HG02852 (cell line): ENCODE measurements around the gene DNM3.

Experiments
- ATAC-seq: cut with Tn5 transposase; IDR thresholded peaks from one replicate; pipeline ENCODE4 v1.9.1; 2021; ENCODE audit warnings: mild to moderate bottlenecking, moderate library complexity; ENCODE audit not compliant: unreplicated experiment

DNM3 gene

DNA sequence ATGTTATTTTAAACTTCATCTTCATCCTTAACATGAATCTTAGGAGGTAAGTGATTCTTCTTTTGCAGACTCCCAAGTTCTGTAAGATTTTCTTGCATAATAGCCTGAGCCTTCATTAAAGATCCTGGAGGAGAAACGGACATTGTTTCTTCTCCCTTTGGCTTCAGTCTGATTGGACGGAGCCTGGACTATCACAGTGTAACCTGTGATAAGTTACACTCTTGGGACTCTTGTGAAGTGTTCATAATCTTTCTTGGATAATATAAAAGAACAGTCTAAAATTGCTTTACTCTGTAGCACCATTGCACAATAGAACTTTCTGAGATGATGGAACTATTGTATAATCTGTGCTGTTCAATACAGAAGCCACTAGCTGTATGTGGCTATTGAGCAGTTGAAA is 244.8 kb downstream of the DNM3 start:
- no peak for ATAC-seq

- ATAC-seq = no peak
Observed at GRCh38 chr1:172088256-172088655, 247.0 kb downstream of the DNM3 start.

DNA sequence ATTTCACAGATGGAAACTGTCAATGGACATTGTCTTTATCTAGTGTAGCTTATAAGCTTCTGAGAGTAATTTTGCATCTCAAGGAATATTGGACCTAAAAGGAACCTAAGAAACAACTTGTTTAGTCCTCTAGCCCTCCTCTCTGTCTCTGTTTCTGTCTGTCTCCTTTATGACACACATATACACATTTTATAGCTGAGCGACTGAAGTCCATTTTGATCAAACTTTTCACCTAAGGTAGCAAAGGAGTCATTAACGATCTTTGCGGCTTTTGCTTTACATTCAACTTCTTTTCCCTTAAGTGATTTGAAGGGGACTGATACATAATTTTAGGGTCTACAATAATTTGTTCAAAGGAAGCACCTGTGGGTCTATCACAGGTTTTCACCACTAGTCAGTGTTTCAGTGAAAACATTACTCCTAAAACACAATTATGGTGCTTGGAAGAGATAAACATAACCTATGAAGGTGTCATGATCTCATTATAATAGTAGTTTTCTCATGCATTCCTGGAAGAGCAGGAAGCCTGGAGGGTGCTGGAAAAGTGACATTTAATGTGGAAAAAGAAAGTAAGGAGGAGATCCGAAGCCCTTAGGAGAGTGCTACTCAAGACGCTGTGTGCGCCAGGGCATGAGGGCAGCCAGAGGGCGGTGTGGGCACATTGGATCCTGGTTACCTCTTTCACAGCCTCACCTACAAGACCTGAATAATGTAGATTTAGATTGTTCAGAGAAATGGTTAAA is 248.6 kb downstream of the DNM3 start:
- ATAC-seq = no peak

DNA sequence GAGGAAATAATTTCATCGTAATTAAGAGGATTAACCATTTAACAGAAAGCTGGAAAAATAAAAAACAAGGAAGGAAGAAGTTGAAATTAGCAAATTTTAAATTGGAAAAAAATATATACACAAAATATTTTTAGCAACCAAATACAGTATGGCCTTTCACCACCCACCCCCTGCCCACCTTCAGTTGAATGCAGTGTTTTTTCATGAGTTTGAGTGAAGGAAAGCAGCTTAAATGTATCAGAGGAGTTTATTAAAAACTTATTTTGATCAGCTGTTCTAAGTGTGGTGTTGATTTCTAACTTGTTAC is 249.2 kb downstream of the DNM3 start:
- no peak for ATAC-seq

- no peak for ATAC-seq
Observed at GRCh38 chr1:172095846-172096245, 254.5 kb downstream of the DNM3 start.

GRCh38 chr1:172105230-172105629 is 263.9 kb downstream of the DNM3 start:
- ATAC-seq = no peak

GRCh38 chr1:172107316-172107975 is 266.1 kb downstream of the DNM3 start:
- ATAC-seq = no peak

DNA sequence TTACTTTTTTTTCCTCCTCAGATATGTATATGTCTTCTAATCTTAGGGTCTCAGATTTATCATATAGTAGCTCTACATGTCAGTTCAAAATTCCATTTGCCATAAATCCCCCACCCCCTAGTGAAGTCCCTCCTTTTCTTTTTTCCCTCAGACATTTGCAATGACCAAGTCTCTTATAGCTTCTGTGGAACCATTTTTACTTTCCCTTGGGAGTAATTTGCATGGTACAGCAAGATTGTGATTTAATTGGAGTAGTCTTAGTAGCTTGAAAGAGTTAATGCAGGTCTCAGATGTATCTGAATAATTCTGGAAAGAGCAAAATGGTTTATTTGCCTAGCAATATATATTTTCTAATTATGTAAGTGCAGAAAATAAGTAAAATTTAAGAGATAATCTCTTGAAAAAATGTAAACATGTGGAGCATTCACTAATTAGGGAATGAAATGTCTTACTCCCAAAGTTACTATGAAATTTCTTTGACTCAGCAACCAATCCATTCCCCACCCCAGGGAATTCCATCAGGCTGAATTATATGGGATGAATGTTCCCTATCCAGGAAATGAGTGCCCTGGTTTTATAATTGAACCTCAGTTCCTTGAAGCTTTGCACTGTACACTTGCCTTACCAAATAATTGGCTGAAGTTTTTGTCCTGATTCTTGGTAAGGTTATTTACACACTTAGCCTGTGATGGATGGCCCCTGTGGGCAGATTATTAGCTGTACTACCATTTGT is 267.0 kb downstream of the DNM3 start:
- ATAC-seq = no peak

DNA sequence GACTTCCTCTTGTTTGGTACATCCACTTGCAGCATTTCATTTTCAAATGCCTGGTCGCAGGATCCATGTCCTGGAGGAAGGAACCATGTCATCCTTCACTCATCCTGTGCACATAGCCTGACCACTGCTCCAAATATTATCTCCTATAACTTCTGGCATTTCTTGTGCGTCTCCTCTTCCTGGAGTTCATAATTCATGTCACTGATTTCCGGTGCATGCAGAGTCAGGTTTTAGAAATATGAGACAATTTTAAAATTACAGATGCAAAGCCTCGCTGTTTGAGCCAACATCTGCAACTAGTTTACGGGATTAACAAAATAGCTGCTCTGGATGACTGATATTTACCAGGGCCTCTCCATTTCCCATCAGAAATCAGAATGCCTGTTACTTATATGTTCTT is 268.1 kb downstream of the DNM3 start:
- no peak for ATAC-seq

- ATAC-seq = no peak
Observed at GRCh38 chr1:172112576-172112975, 271.3 kb downstream of the DNM3 start.

DNA sequence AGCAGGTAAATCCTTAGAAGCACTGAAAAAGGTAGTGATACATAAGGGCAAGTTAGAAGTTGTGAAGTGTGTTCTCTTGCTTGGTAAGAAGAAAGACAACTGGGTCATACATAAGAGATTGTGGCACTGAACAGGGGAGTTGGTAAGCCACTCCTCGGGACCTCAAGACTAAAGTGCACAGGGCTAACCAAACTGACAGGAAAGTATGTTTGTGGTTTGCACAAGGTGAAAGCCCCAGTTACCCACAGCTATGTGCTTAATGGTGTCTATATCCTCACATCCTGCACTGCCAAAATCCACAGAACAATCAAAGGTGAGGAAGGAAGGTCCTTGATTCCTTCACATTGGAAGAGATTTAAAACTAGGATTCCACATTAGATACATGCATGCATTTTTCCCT is 276.5 kb downstream of the DNM3 start:
- ATAC-seq = no peak

GRCh38 chr1:172118618-172119017 is 277.3 kb downstream of the DNM3 start:
- no peak for ATAC-seq

GRCh38 chr1:172119184-172119583 is 277.9 kb downstream of the DNM3 start:
- ATAC-seq = no peak

- ATAC-seq = no peak
Observed at GRCh38 chr1:172120381-172120780, 279.1 kb downstream of the DNM3 start.

DNA sequence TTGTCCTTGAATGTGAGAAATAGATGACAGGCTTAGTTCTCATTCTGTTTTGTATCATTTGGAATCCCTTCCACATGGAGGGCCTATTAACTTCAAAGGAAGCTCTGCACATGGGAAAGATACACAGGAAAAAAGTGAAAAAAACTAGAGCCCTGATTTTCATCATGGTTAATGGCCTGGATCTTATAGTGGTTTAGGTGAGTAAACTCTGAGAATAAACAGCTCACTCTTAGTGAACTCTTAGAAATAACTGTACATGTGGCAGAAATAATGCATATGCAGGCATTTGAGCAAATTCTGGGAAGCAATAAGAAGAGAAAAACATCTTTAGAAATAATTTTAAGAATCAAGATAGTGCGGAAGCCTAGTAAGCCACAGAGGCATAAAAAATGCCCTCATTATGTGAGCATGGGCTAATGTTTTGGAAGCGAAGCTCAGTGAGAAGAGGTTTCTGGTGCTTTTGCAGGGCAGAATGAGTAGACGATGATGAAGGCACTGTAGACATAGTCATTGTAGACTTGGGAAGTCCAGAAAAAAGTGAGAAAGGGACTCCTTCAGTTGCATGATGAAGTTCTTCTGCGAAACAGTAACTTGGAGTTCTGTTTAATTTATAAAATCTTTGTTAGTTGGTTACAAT is 279.9 kb downstream of the DNM3 start:
- ATAC-seq = no peak

DNA sequence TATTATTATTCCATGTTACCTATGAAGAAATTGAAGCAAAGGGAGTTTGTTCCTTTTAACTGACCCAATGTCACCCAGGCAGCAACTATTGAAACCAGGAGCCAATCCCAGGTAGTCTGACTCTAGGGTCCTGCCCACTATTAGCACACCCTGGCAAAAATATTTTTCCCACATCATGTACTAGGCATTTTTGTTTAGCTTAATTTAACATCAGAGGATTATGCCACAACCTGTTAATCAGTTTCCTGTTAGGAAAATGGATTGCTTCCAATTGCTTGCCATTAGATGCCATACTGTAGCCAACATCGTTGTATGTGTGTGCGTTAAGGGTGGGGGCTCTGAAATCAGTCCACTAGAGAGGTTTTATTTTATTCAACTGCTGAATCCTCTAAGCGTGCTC is 281.1 kb downstream of the DNM3 start:
- ATAC-seq = no peak

DNA sequence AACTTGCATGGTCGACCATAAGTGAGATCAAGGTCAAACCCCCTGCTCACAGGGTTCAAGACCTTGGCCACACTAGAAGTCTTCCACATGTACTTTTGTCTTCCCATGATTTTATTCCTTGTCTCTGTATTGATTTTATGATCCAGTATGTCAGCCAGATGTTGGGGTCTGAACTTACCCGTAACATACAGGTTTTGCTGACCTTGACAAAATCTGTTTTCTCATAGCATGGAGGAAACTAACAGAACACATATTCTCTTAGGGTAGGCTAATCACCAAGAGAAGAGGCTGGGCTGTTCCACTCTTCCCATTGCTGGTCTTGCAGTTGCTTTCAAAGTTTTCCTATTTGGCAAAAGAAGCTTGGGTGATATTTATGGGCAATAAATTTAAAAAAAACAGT is 284.0 kb downstream of the DNM3 start:
- no peak for ATAC-seq

GRCh38 chr1:172125812-172126430 is 284.6 kb downstream of the DNM3 start:
- ATAC-seq = no peak

DNA sequence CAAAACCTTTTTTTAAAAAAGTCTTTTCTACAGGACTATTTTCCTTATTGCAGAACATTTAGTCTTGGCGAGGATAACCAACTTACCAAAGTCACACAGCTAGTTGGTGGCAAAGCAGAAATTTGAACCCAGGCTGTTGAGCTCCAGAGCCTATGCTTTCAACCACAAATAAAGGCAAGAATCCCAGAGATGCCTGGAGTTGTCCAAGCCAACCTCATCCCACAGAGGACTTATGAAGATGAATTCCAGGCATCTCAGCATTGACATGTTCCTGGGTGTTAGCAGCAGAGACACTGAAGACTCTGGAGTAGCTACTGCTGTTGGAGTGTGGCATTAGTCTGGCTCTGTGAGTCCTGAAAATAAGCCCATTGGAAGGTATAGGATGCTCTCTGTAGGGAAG is 291.5 kb downstream of the DNM3 start:
- ATAC-seq = no peak

DNA sequence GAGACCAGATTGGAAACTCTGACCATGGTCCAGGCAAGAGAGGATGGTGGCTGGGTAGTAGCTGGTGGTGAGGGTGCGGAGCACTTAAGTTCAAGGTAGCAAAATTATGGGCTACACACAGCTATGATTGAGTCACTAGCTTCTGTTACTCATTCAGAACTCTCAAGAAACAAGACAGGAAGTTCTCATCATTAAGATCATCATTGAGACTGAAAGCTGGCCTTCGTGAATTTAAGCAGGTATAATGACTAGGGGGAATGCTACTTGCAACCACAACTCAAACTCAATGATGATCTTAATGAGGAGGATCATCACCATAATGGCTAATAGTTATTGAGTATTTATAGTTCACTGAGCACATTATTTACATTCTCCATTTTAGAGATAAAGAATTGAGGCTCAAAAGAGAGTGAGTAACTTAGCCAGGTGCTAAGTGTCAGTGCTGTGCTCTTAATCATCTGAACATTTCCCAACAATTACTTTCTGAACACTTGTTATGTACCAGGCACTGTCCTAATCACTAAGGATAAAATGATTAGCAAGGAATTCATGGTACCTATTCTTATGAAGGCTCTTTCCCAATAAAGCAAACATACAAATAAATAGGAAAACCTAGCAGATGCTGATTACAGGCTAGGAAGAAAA is 292.9 kb downstream of the DNM3 start:
- peak; percentile 64 for ATAC-seq
